ENCODE results near the gene PRSS2. TPM values are rescaled to one million over a fixed set of nuclear protein-coding genes. Genes with fewer than 3 reads are reported as not detected.

PRSS2 gene
- total RNA-seq, 1 donor from 2014 or later = not detected

DNA sequence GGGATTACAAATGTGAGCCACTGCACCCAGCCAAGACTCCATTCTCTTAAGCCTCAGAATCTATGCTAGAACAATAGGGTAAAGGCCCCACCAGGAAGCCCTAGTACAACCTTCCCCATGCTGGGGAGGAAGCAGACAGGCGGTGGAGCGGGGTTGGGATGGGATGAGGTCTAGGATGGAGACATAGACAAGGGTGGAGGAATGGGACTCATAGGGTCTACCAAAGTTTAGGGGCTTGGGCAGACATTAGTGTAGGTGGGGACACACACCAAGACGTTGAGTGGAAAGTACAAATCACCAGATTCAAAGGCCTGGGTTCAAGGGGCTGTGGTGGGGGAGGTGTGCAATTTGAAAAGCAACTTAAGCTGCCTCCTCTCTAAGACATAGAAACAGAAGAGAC lies 19.3 kb downstream of the PRSS2 start:
- DNase-seq (ENCODE audit: extremely low spot score in 2 of 2) = no peak
- Histone ChIP-seq H3K4me3 (no peak overlapping the region), H3K27ac (no peak overlapping the region), H3K27me3 (no peaks in the 10 kb centered on the region), H3K9me3 (no peaks in the 10 kb centered on the region), H3K4me1 (no peaks in the 10 kb centered on the region), H3K36me3 (no peaks in the 10 kb centered on the region)
- TF ChIP-seq POLR2AphosphoS5 (IDR thresholded peaks at IDR 0.05; ENCODE audit: insufficient read depth in 1 of 2, low read depth in 1 of 2) (no peak), POLR2A (IDR thresholded peaks at IDR 0.05) (no peak)
- TF ChIP-seq, protein P1, sequence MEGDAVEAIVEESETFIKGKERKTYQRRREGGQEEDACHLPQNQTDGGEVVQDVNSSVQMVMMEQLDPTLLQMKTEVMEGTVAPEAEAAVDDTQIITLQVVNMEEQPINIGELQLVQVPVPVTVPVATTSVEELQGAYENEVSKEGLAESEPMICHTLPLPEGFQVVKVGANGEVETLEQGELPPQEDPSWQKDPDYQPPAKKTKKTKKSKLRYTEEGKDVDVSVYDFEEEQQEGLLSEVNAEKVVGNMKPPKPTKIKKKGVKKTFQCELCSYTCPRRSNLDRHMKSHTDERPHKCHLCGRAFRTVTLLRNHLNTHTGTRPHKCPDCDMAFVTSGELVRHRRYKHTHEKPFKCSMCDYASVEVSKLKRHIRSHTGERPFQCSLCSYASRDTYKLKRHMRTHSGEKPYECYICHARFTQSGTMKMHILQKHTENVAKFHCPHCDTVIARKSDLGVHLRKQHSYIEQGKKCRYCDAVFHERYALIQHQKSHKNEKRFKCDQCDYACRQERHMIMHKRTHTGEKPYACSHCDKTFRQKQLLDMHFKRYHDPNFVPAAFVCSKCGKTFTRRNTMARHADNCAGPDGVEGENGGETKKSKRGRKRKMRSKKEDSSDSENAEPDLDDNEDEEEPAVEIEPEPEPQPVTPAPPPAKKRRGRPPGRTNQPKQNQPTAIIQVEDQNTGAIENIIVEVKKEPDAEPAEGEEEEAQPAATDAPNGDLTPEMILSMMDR (IDR thresholded peaks at IDR 0.05) = no peak
- intact Hi-C loops (cut with DNase I) = no loop called here

DNA sequence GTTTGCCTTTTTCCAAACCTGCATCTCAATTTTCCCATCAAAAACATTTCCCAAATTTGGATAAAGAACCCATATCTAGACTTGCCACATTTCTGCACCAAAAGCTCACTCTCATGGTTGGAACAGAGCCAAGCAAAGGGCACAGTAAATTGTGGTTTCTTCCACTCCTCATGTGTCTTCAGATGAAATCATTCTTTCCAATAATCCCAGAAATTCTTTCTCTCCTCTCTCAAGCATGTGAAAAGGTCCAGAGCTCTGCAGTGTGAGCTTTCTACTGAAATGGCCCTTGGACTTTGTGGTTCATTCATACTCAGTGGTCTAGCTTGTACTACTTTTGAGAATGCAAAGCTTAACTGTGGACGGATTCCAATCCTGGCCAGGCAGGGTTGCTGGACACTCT lies 19.8 kb downstream of the PRSS2 start:
- Histone ChIP-seq H3K9me3 (no peaks in the 10 kb centered on the region), H3K4me1 (no peaks in the 10 kb centered on the region), H3K27me3 (no peaks in the 10 kb centered on the region), H3K4me3 (no peak overlapping the region), H3K27ac (no peak overlapping the region), H3K36me3 (no peaks in the 10 kb centered on the region)
- DNase-seq (ENCODE audit: extremely low spot score in 2 of 2) = no peak
- intact Hi-C loops (cut with DNase I) = no loop called here
- TF ChIP-seq POLR2AphosphoS5 (IDR thresholded peaks at IDR 0.05; ENCODE audit: insufficient read depth in 1 of 2, low read depth in 1 of 2) = no peak
- no peak for TF ChIP-seq POLR2A (IDR thresholded peaks at IDR 0.05)
- TF ChIP-seq, protein P1 (IDR thresholded peaks at IDR 0.05) = no peak

- Histone ChIP-seq H3K4me3 (no peak overlapping the region), H3K27ac (no peak overlapping the region), H3K36me3 (no peaks in the 10 kb centered on the region), H3K27me3 (no peaks in the 10 kb centered on the region), H3K4me1 (peaks cover 3% of the 10 kb centered on the region), H3K9me3 (no peaks in the 10 kb centered on the region)
- no peak for DNase-seq (ENCODE audit: extremely low spot score in 2 of 2)
- TF ChIP-seq POLR2A (IDR thresholded peaks at IDR 0.05) (no peak), POLR2AphosphoS5 (IDR thresholded peaks at IDR 0.05; ENCODE audit: insufficient read depth in 1 of 2, low read depth in 1 of 2) (no peak)
- TF ChIP-seq, protein P1 (IDR thresholded peaks at IDR 0.05) = no peak
- intact Hi-C loops (cut with DNase I) = no loop called here
Observed at GRCh38 chr7:142791502-142791901, 20.7 kb downstream of the PRSS2 start.

- H3K36me3 ChIP-seq = no peaks in the 10 kb centered on the region
- no peak overlapping the region for H3K27ac ChIP-seq
- intact Hi-C loops (cut with DNase I) = no loop called here
- H3K4me1 ChIP-seq = peaks cover 10% of the 10 kb centered on the region
- H3K4me3 ChIP-seq = no peak overlapping the region
- no peak for DNase-seq (ENCODE audit: extremely low spot score in 2 of 2)
- no peaks in the 10 kb centered on the region for H3K27me3 ChIP-seq
- TF ChIP-seq POLR2AphosphoS5 (IDR thresholded peaks at IDR 0.05; ENCODE audit: insufficient read depth in 1 of 2, low read depth in 1 of 2) = no peak
- TF ChIP-seq POLR2A (IDR thresholded peaks at IDR 0.05) = no peak
- TF ChIP-seq, protein P1 (IDR thresholded peaks at IDR 0.05) = no peak
- H3K9me3 ChIP-seq = no peaks in the 10 kb centered on the region
Observed at GRCh38 chr7:142792129-142792528, 21.4 kb downstream of the PRSS2 start.

- intact Hi-C loops (cut with DNase I) = no loop called here
- no peak for TF ChIP-seq POLR2AphosphoS5 (IDR thresholded peaks at IDR 0.05; ENCODE audit: insufficient read depth in 1 of 2, low read depth in 1 of 2)
- TF ChIP-seq, protein P1 (IDR thresholded peaks at IDR 0.05) = no peak
- TF ChIP-seq POLR2A (IDR thresholded peaks at IDR 0.05) = no peak
- Histone ChIP-seq H3K27me3 (peaks cover 4% of the 10 kb centered on the region), H3K36me3 (no peaks in the 10 kb centered on the region), H3K4me1 (peaks cover 14% of the 10 kb centered on the region), H3K9me3 (no peaks in the 10 kb centered on the region), H3K27ac (no peak overlapping the region), H3K4me3 (no peak overlapping the region)
- no peak for DNase-seq (ENCODE audit: extremely low spot score in 2 of 2)
Observed at GRCh38 chr7:142792593-142792992, 21.8 kb downstream of the PRSS2 start.

Data from vagina (tissue), 2 donors.